Epidermal melanocyte (primary cell): Measurements from ENCODE around the gene ANKRD23.
"Not testable (repeated sequence)": the region's sequence is repeated elsewhere in the genome, so short reads cannot be mapped to it uniquely, and the experiment has no call there.

Experiments
- DNase-seq: peaks from one replicate; pipeline ENCODE4 v3.0.0; 2011; ENCODE audit warnings: low spot score; ENCODE audit not compliant: insufficient read length

The ANKRD23 gene

DNA sequence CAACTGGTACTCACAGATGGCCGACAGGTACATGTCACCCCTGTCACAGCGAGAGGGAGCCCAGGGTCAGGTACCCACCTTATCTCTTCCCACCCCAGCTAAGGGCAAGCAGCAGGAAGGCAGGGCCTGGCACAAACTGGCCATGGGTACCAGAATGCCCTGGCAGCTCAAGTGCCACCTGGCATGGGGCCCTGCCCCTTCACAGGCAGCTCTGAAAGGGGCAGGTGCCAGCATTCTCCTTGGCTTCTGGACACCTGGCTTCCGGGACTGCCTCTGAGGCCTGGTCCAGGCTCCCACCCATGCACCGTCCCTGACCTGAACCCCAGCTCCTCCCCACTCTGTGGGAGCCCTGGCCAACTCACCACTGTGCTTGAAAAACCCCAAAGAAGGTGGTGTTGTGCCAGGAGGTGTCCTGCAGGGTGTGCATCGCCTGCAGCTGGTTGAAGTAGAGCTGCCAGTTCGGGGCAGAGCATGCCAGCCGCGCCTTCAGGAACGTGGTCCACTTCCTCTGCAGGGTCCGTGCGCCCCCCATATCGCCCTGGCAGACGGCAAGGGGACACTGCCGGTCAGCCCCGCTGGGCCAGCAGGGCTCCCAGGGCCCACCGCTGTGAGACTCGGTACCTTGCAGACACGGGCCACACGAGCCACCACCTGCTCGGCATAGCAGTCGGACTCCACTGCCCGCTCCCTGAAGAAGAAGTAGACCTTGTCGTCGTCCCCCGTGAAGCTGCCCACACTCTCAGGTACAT is 20.7 kb upstream of the ANKRD23 start:
- no peak for DNase-seq

DNA sequence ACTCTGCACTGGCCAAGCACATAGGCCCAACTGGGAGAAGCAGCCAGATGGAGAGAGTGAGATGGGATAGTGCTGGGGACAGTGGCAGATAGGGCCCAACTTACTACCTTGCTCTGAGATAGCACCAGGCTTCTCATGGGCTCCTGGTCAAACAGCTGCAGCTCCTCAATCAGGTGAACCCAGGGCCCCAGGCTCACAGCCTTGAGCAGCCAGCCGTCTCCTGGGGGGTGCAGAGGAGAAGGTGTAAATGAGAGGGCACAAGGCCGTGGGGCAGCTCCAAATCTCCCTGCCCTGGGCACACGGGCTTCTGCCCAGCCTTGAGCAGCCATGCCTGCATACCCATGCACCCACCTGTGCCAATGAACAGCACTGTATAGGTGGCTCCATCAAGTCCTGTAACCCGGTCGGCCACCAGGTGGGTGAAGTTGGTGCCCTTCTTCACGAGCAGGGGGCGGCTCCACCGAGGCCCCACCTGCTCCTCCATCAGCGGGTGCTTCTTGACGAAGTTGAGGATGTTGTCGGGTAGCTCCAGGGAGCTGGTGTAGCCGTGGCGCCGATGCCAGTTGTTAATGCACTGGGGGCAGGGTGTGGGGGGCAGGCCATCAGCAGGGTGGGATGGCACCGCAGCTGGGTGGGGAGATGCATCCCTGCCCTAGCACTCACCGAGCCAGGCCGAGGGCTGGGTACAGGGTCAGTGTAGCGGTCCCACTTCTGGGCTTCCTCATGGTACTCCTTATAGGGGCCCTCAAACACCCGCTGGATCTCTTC is 19.9 kb upstream of the ANKRD23 start:
- DNase-seq = no peak

DNA sequence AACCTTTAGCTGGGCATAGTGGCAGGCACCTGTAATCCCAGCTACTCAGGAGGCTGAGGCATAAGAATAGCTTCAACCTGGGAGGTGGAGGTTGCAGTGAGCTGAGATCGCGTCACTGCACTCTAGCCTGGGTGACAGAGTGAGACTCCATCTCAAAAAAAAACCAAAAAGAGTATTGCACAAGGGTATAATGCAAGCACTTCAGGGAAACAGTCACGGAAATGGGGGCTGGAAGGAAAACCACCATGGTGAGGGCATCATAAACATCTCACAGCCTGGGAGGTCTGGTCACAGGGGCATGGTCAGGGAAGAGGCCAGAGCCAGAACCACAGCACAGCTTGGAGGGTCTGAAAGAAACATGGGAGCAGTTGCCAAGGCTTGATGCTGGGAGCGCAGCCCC is 19.2 kb upstream of the ANKRD23 start:
- DNase-seq = not testable (repeated sequence)

DNA sequence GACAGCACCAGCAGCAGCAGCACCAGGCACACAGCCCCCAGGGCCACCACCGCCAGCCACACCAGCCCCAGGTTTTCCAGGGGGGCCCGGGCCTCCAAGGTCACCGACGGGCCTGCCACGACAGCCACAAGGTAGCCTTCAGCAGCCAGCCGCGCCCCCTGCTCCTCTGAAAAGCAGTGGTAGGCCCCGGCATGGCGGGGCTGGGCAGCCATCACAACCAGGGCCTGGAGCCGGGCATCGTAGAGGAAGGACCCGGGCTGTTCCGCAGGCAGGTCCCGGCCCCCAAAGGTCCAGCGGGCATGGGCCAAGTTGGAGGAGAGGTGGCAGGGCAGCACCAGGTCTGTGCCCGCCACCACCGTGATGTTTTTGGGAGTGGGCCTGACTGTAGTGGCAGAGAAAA is 17.3 kb upstream of the ANKRD23 start:
- no peak for DNase-seq

DNA sequence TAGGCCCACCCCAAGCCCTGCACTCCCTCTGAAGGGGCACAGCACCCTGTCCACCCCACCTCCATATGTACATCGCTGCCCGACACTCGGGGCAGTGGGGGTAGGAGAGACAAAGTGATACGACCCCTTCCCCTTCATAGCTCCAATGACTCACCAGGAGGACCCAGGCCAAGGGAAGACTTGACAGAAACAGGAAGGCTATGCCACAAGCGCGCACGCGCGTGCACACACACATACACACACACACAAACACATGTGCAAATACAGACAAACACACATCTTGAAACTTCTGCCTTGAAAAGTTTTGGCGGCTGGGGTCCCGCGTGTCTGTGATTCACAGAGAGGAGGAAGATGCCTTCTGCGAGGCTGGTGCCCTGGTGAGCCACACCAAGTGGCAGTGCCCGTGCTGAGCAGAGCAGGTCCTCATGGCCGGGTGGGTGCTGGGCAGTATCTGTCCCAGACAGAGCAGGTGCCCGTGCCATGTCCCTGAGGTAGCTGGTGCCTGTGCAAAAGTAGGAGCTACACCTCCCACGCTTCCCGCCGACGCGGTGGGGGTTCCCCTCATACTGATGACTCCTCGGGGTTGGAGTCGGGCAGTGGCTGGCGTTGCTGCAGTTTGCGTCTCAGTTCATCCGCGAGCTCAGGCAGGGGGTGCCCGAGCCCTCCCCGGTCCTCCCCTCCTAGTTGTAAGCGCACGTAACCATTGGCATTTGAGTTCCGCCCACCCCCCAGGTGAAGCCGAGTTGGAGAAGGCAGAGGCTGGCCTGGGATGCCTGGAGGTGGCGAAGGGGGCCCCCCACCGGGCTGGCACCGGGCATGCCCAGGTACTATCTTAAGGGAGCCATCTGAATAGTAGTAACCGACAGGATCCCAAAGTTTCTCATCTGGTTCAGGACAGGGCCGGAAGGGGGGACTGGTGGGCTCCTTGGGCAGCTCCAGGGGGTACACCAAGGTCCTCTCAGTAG is 16.5 kb upstream of the ANKRD23 start:
- no peak for DNase-seq

DNA sequence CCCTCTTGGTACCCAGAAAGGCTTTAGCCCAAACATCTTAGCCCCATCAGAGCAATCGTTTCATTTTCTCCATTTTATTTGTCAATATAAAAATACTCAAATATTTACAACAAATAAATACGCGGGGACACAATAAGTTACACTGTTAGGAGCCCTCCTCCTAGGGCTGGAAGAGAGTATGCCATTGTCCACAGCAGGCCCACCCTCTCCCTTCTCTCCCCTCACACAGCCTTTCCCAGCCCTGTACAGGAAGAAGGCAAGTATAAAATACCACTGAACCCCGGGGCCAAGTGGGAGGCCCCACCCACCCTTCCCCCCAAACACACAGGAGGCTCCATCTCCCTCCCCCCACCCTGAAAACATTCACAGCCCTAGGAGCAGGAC is 15.9 kb upstream of the ANKRD23 start:
- peak; percentile 64 for DNase-seq

DNA sequence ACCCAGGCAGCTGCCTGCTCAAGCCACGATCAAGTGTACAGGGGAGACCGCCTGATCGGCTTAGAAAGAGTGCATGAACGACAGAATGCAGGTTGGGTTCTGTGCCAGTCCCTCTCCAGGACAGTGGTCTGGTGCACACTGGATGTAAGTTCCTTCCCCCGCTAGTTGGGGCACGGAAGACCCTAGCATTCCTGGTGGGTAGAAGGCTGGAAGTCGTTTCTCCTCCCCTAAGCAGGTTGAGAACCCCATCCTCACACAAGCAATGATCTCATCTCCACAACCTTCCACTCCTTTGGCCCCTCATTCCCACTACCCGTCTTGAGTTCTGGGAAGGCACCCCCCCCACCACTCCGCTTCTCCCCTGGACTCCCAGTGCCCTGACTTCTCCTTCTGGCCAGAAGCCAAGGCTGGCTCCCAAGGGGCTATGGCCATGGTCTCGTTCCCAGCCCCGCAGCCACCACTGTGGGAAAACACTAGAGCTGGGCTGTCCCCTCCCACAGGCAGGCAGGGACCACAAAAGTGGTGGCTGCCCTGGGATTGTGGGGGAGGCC is 15.4 kb upstream of the ANKRD23 start:
- no peak for DNase-seq

DNA sequence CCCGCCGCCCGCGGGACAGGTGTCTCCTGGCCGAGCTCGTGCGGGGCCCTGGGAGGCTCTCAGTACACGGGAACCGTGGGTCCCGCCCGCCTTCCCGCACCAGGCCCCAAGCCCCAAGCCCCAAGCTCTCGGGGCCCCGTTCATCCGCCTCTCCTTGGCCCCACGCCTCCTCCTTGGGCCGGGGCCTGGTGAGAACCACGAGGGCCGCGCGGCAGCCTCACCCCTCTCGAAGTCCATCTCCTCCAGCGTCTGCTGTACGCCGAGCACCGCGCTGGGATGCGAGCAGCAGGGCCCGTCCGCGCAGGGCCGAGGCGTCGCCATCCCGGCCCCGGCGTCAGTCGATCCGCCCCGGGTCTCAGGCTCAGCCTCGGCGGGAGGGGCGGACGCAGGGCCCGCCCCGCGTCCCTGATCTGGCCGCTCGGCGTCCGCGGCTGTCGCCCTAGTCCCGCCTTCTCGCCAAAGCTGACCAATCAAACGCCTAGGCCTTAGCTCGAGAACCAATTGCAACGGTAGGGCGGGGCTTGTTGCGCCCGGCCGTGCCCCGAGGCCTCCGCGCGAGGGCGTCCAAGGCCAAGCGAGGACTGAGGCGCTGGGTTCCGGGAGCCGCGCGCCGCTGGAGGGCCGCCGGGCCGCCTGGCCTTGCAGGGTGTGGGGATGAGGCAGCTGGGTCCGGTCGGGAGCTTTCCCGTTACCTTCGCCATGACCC is 14.0 kb upstream of the ANKRD23 start, which contains the start of gene ANKRD39:
Gene ANKRD39 (minus strand): TSS at position 350 of the 706 bp plus-strand sequence. CDS start 29 bp downstream, at position 321.
- peak; percentile 98 for DNase-seq

DNA sequence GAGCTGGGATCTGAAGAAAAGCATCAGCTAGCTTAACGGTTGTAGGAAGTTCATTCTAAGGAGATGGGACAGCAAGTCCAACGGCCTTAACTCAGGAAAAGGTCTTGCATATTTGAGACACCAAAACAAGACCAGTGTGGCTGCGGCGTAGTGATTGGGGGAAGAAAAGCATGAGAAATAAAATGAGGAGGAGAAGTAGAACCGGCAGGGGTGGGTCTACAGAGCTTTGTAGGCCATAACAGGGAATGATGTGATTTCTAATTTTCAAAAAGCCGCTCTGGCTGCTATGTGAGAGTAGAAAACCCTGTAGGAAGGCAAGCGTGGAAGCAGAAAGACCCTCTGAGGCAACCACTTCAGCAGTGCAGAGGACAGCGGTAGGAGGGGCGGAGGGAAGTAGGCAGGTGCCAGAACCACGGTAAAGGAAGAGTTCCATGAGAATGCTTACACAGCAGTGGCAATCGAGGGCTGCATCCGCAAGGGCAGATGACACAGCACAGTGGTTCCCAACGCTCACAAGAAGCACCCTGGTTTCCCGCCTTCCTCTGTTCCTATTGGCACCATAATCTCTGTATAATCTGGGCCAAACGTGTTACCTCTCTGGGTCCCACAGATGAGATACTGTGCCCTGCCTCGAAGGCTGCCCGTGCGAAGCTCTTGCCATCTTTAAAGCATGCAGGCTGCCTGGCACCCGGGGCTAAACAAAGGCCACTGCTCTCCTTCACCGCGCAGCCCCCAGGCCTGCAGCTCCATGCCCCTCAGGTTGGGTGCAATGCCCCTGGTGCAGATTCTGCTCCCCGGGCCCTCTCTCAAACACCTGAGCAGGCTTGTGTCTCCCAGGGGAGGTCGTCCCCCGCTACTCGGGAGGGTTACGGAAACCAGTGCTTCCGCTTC is 13.2 kb upstream of the ANKRD23 start:
- DNase-seq = no peak

DNA sequence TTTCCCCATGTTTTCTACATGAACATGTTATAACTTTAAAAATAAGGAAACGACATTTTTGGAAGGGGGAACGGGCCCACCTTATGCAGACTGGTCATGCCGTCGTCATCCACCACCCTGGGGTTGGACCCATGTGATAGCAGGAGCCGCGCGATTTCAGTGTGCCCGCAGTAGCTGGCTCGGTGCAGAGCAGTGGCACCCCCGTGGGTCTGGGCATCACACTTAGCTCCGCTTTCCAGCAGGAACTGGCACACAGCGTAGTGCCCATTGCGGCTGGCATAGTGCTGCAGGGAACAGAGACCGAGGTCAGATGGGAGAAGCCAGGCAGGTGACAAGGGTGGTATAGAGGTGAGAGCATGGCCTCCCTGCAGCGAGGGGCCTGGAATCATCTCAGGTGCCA is 9.5 kb upstream of the ANKRD23 start:
- DNase-seq = no peak

DNA sequence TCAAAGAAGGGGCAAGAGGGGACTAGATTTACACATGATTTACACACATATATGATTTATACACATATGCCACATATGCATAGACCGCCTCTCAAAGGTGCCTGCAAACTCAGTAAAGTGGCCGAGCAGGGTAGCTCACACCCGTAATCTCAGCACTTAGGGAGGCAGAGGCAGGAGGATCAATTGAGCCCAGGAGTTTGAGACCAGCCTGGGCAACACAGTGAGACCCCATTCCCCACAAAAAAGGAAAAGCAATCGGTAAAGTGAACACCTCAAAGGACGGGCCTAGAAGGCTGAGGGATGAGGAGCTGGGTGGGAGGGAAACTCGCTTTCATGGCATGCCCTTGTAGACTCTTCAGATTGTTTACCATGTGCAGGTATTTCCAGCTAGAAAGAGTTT is 8.8 kb upstream of the ANKRD23 start:
- DNase-seq = no peak

DNA sequence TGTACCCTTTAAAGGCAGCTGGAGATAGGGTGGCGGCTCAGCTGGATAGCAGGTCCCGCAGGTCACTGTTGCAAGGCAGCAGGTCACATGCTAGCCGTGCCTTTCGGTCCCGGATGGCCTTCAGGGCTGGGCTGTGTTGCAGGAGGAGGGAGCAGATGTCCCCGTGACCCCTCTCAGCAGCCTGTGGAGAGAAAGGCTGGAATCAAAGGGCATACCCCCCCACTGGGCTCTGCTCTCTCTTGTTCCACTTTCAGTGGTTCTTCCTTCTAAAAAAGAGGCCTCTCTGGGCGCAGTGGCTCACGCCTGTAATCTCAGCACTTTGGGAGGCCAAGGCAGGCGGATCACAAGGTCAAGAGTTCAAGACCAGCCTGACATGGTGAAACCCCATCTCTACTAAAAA is 4.4 kb upstream of the ANKRD23 start:
- no peak for DNase-seq

DNA sequence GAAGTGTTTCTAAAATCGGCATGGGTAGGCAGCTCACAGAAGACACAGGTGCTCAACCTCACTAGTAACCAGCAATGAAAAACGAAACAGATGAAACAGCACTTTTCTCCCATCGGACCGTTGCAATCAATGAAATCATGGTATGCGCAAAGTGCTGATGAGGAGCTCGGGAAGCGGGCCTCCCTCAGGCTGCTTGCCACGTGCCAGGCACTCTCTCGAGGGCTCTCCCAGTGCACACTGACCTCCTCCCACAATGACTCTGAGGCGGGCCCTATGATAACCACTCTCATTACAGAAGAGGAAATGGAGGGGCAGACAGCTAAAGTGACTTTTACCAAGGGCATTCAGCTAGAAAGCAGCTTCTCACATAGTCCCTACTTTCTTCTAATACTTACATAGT is 3.8 kb upstream of the ANKRD23 start:
- no peak for DNase-seq

DNA sequence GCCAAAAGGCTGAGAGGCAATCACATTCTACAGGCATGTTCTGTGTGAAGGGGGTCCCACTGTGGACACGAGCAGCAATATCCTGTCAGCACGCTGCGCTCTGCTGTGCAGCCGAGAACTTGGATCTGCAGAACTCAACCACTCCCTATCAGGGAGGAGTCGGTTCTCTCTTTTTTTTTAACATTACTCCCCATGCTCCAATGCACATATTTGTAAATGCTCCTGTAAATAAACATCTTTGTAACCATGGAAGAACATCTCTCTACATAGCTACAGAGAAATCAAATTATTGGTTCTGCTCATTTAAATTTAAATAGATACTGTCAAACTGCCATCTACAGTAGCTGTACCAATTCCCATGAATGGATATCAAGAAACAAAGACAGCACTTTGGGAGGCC is 3.0 kb upstream of the ANKRD23 start:
- DNase-seq = no peak

DNA sequence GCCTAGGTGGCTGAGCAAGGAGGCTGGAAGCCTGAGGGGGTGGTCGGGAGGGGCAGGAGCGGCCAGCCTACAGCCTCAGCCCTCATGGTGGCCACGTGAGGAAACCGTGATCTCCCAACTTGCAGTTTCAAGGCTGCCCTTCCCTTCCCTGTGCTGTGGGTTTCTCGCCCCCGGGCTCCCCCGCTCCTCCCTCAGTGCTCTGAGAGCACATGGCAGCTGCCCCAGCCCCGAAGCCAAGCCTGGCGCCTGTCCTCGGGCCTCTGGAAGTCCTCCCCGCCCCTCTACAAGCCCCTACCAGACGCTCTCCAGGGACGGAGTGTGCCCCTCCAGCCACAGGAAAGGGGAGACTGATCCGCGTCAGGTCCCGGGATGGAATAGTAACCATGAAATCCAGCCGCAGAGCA is 586 bp upstream of the ANKRD23 start:
- DNase-seq = no peak

DNA sequence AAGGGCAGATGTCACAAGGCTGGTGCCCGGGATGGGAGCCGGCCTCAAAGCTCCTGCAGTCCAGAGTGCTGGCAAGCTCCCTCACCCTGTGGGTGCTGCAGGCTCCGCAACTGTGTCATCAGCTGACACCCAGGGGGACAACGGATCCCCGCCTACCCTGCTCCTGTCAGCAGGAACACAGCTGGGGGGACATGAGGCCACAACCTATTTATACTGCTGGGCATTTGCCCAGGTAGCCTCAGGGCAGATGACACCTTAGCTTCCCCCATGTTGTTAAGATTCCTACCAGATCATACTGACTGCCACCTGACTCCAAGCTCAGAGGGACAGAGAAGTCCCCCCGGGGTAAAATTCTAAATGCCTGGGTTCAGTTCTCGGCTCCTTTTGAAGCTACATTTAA is 1.2 kb downstream of the ANKRD23 start:
- DNase-seq = no peak

DNA sequence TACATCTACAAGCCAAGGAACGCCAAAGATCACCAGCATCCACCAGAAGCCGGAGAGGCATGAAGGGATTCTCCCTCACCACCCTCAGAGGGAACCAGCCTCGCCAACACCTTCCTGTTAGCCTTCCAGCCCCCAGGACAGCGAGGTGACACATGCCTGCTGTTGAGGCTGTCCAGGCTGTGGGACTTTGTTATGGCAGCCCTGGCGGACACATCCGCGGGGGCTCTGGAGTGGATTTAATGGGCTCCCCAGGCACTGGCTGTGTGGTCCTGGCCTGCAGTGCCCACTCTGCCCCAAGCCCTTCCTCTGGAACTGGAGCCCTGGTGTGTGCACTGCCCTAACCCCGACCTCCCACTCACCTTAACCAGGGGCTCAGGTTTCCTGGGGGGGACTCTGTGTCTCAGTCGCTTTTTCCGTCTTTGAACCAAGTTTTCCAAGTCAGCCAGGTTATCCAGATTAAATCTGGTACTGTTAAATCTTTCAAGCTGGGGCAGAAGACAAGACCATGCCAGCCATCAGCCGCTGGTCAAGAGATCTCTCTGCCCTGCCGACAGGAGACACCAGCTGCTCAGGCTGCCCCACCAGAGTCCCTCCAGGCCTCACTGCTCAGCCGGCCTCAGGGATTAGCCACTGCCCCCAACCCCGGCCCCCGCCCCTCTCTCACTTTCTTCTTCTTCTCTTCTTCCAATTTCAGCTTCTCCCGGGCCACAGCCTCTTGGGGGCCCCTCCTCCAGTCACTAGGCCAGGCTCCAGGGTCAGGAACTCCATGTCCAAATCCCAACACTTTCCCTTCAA is 1.9 kb downstream of the ANKRD23 start:
- DNase-seq = no peak

DNA sequence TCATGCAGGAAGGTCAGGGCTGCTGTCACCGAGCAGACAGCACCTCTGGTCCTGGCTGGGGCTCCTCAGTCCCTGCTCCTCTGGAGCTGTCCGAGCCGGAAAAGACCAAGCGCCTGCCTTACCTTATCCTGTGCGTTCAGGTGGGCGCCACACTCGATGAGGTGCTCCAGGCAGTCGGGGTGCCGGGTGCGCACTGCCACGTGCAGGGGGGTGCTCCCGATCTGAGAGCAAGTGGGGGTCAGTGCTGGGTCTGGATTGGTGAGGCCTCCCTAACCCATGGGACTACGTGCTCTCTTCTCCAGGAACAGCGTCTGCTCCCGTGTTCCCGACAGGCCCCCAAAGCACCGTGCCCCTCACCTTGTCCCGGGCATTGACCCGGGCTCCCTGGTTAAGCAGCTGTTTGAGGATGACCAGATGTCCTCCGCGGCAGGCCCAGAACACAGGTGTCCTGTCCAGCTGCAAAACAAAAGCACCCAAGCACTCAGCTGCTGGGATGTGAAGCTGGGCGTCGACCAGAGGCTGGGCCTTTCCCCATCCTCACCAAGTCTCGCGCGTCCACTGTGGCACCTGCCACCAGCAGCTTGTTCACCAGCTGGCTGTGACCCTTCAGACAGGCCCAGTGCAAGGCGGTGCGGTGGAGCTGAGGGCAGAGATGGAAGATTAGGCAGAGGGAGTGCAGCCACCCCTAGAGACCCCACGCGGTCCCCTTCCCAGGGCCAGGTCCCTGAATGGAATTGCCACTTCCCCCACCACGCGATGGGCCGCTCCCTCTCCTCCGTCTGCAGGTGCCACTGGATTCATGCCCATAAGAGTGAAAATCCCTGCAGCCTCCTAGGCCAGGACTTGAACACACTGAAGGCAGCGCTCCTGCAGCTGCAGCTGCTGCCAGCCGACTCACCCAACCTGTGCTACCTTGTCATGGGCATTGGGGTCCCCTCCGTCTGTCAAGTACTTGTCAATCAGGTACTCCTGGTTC is 3.7 kb downstream of the ANKRD23 start:
- no peak for DNase-seq
